Measurements from ENCODE around the gene C10orf71. TPM values are rescaled to one million over a fixed set of nuclear protein-coding genes. Genes with fewer than 3 reads are reported as not detected.

C10orf71 gene
- total RNA-seq, 5 donors from 2014 or later (not counting 1 experiment from before 2014, with no cell fraction given) = not detected

DNA sequence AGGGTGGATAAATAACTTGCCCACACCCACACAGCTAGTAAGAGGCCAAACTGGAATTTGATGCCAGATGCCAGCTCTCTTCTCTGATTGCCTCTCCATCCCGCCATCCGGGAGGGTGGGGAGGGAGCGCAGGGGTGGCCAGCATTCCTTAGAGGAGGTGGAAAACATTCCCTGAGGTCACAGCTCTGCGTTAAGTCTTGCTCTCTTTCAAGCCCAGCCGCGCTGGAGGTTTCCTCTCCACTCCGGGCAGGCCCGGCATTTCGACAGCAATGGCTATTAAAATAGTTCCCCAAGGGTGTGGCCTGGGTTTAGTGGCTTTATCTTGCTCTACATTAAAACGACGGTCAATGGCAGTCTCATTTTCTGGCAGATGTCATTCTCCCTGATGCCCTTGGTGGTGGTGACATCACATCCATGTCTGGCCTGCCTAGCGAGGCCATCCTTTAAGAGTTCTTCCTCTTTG lies 16.1 kb upstream of the C10orf71 start:
- ChIA-PET POLR2A (no interaction called here), CTCF (no interaction called here)
- peaks cover 0 to 2% (median 0%) of the 10 kb centered on the region in 3 donors for H3K4me1 Mint-ChIP-seq
- Histone ChIP-seq H3K4me3 (ENCODE audit: control insufficient read depth in 1 of 2, extremely low read depth in 1 of 2, low read length in 1 of 2) (no peak overlapping the region), H3K4me1 (ENCODE audit: control insufficient read depth in 1 of 2, extremely low read depth in 1 of 2, insufficient read depth in 2 of 2, low read length in 2 of 2) (no peaks in the 10 kb centered on the region), H3K27me3 (replicated peaks in 1 of 2; ENCODE audit: control insufficient read depth in 2 of 2, extremely low read depth in 1 of 2, insufficient read depth in 2 of 2, low read length in 1 of 2) (peaks cover 0 to 15% of the 10 kb centered on the region in 2 experiments), H3K36me3 (ENCODE audit: control insufficient read depth in 2 of 2, extremely low read depth in 1 of 2, insufficient read depth in 1 of 2, low read length in 1 of 2) (no peaks in the 10 kb centered on the region), H3K27ac (ENCODE audit: low read length) (no peak overlapping the region), H3K9me3 (no peaks in the 10 kb centered on the region)
- 70% methylated on average over 3 of the region's 12 CpGs for WGBS (ENCODE audit: insufficient coverage)
- no peak overlapping the region for H3K27ac Mint-ChIP-seq
- no peak for ATAC-seq (replicated peaks in 1 of 4)
- peak in 1 of 35 experiments; percentile 7 for DNase-seq
- H3K36me3 Mint-ChIP-seq = no peaks in the 10 kb centered on the region
- H3K27me3 Mint-ChIP-seq = no peaks in the 10 kb centered on the region
- no peak overlapping the region for H3K4me3 Mint-ChIP-seq
- no peaks in the 10 kb centered on the region for H3K9me3 Mint-ChIP-seq

DNA sequence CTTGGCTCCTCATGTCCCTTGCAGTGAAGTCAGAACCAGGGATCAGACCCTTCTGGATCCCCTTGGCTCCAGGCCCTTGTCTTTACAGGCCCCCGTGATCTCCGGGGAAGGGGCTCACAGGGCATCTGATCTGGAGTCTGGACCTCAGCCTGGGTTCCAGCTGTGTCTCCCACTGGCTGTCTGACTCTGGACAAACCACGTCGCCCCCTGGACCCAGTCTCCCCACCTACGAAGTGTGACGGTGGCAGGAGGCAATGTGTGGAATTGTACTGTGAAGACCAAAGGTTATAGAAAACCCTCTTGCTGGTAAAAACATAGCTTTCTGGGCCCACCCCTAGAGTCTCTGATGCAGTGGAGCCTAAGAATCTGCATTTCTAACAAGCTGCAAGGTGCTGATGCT lies 15.5 kb upstream of the C10orf71 start:
- CTCF ChIA-PET = no interaction called here
- no peak overlapping the region for H3K4me3 Mint-ChIP-seq

DNA sequence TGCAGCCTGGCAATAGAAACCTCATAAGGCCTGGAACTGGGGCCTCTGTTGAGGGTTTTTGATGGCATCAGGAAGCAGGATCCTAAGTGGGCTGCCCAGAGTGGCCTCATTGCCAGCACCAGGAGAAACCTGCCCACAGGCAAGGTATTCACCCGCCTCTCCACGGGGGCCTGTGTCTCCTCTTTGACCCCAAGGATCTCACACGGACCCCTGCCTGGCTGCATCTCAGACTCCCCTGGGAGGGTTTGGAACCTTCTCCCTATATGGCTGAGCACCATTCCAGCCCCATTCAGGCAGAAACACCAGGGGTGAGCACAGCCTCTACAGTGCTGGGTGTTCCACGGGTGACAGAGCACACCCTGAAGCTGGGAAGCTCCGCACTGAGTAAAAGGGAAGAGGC lies 14.6 kb upstream of the C10orf71 start:
- Mint-ChIP-seq H3K27ac (no peak overlapping the region), H3K4me1 (peaks cover 0 to 2% (median 0%) of the 10 kb centered on the region in 3 donors), H3K9me3 (no peaks in the 10 kb centered on the region), H3K4me3 (no peak overlapping the region), H3K36me3 (no peaks in the 10 kb centered on the region), H3K27me3 (no peaks in the 10 kb centered on the region)
- Histone ChIP-seq H3K27ac (ENCODE audit: low read length) (no peak overlapping the region), H3K36me3 (ENCODE audit: control insufficient read depth in 2 of 2, extremely low read depth in 1 of 2, insufficient read depth in 1 of 2, low read length in 1 of 2) (no peaks in the 10 kb centered on the region), H3K9me3 (no peaks in the 10 kb centered on the region), H3K27me3 (replicated peaks in 1 of 2; ENCODE audit: control insufficient read depth in 2 of 2, extremely low read depth in 1 of 2, insufficient read depth in 2 of 2, low read length in 1 of 2) (peaks cover 0 to 16% of the 10 kb centered on the region in 2 experiments), H3K4me3 (ENCODE audit: control insufficient read depth in 1 of 2, extremely low read depth in 1 of 2, low read length in 1 of 2) (no peak overlapping the region), H3K4me1 (ENCODE audit: control insufficient read depth in 1 of 2, extremely low read depth in 1 of 2, insufficient read depth in 2 of 2, low read length in 2 of 2) (no peaks in the 10 kb centered on the region)
- WGBS (ENCODE audit: insufficient coverage) = 91% methylated on average over 2 of the region's 5 CpGs
- ATAC-seq (replicated peaks in 1 of 4) = no peak
- POLR2A ChIA-PET = no interaction called here
- CTCF ChIA-PET = no interaction called here
- DNase-seq = no peak

More for the DNA sequence above, 15.5 kb upstream of the C10orf71 start:
- Histone ChIP-seq H3K4me1 (ENCODE audit: control insufficient read depth in 1 of 2, extremely low read depth in 1 of 2, insufficient read depth in 2 of 2, low read length in 2 of 2) (no peaks in the 10 kb centered on the region), H3K4me3 (ENCODE audit: control insufficient read depth in 1 of 2, extremely low read depth in 1 of 2, low read length in 1 of 2) (no peak overlapping the region), H3K27ac (ENCODE audit: low read length) (no peak overlapping the region), H3K27me3 (replicated peaks in 1 of 2; ENCODE audit: control insufficient read depth in 2 of 2, extremely low read depth in 1 of 2, insufficient read depth in 2 of 2, low read length in 1 of 2) (peaks cover 0 to 17% of the 10 kb centered on the region in 2 experiments), H3K36me3 (ENCODE audit: control insufficient read depth in 2 of 2, extremely low read depth in 1 of 2, insufficient read depth in 1 of 2, low read length in 1 of 2) (no peaks in the 10 kb centered on the region), H3K9me3 (no peaks in the 10 kb centered on the region)
- no peak overlapping the region for H3K27ac Mint-ChIP-seq
- DNase-seq (no peak), ATAC-seq (replicated peaks in 1 of 4) (no peak)
- no peaks in the 10 kb centered on the region for H3K36me3 Mint-ChIP-seq
- H3K9me3 Mint-ChIP-seq = no peaks in the 10 kb centered on the region
- POLR2A ChIA-PET = no interaction called here
- WGBS (ENCODE audit: insufficient coverage) = 70% methylated on average over 2 of the region's 6 CpGs
- H3K27me3 Mint-ChIP-seq = no peaks in the 10 kb centered on the region
- H3K4me1 Mint-ChIP-seq = peaks cover 0 to 2% (median 0%) of the 10 kb centered on the region in 3 donors

DNA sequence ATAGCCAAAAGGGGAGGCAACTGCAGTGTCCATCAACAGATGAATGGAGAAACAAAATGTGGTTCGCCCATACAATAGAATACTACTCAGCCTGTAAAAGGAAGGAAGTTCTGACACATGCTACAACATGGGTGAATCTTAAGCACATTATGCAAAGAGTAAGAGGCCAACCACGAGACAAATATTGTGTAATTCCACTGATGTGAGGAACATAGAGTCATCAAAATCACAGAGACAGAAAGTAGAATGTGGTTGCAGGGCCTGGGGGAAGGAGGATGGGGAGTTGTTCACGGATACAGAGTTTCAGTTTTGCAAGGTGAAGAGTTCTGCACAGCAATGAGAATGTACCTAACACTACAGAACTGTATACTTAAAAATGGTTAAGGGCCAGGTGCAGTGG lies 13.7 kb upstream of the C10orf71 start:
- 33% methylated on average over 1 of the region's 3 CpGs for WGBS (ENCODE audit: insufficient coverage)
- H3K4me1 ChIP-seq (ENCODE audit: control insufficient read depth in 1 of 2, extremely low read depth in 1 of 2, insufficient read depth in 2 of 2, low read length in 2 of 2) = no peaks in the 10 kb centered on the region
- POLR2A ChIA-PET = no interaction called here
- Mint-ChIP-seq H3K36me3 (no peaks in the 10 kb centered on the region), H3K27ac (no peak overlapping the region), H3K4me3 (no peak overlapping the region), H3K27me3 (peaks cover 0 to 1% of the 10 kb centered on the region in 2 donors), H3K4me1 (no peaks in the 10 kb centered on the region), H3K9me3 (no peaks in the 10 kb centered on the region)
- ATAC-seq (replicated peaks in 1 of 4) = no peak
- DNase-seq = no peak
- H3K4me3 ChIP-seq (ENCODE audit: control insufficient read depth in 1 of 2, extremely low read depth in 1 of 2, low read length in 1 of 2) = no peak overlapping the region
- H3K36me3 ChIP-seq (ENCODE audit: control insufficient read depth in 2 of 2, extremely low read depth in 1 of 2, insufficient read depth in 1 of 2, low read length in 1 of 2) = no peaks in the 10 kb centered on the region
- peaks cover 0 to 8% of the 10 kb centered on the region in 2 experiments for H3K27me3 ChIP-seq (replicated peaks in 1 of 2; ENCODE audit: control insufficient read depth in 2 of 2, extremely low read depth in 1 of 2, insufficient read depth in 2 of 2, low read length in 1 of 2)
- CTCF ChIA-PET = no interaction called here
- no peaks in the 10 kb centered on the region for H3K9me3 ChIP-seq
- no peak overlapping the region for H3K27ac ChIP-seq (ENCODE audit: low read length)

DNA sequence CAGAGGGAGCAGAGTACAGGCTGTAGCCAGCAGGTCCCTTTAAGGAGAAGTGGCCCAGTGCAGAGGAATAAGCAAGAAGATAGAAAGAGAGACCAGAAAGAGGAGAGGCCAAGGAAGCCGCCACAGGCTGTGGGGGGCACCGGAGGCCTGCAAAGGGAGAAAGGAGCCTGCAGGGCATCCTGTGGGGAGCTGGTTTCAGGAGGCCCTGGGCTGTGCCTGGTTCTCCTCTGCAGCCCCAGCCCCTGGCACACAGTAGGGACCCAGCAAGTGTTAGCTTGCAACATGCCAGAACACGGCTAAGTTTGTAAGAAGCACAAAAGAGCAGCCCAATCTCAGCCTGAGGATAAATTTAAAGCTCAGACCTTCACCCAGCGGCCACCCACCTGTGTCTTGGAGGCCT lies 12.3 kb upstream of the C10orf71 start:
- H3K36me3 Mint-ChIP-seq = no peaks in the 10 kb centered on the region
- no peaks in the 10 kb centered on the region for H3K36me3 ChIP-seq (ENCODE audit: control insufficient read depth in 2 of 2, extremely low read depth in 1 of 2, insufficient read depth in 1 of 2, low read length in 1 of 2)
- H3K4me3 ChIP-seq (ENCODE audit: control insufficient read depth in 1 of 2, extremely low read depth in 1 of 2, low read length in 1 of 2) = no peak overlapping the region
- H3K27me3 ChIP-seq (replicated peaks in 1 of 2; ENCODE audit: control insufficient read depth in 2 of 2, extremely low read depth in 1 of 2, insufficient read depth in 2 of 2, low read length in 1 of 2) = peaks cover 0 to 6% of the 10 kb centered on the region in 2 experiments
- no peaks in the 10 kb centered on the region for H3K9me3 Mint-ChIP-seq
- DNase-seq = no peak
- peaks cover 0 to 2% of the 10 kb centered on the region in 2 donors for H3K27me3 Mint-ChIP-seq
- no peaks in the 10 kb centered on the region for H3K4me1 ChIP-seq (ENCODE audit: control insufficient read depth in 1 of 2, extremely low read depth in 1 of 2, insufficient read depth in 2 of 2, low read length in 2 of 2)
- H3K9me3 ChIP-seq = no peaks in the 10 kb centered on the region
- no peak overlapping the region for H3K27ac ChIP-seq (ENCODE audit: low read length)
- WGBS (ENCODE audit: insufficient coverage) = 67% methylated on average over 4 of the region's 4 CpGs
- H3K4me1 Mint-ChIP-seq = no peaks in the 10 kb centered on the region
- no peak overlapping the region for H3K27ac Mint-ChIP-seq
- ChIA-PET POLR2A (no interaction called here), CTCF (no interaction called here)
- H3K4me3 Mint-ChIP-seq = no peak overlapping the region
- no peak for ATAC-seq (replicated peaks in 1 of 4)

DNA sequence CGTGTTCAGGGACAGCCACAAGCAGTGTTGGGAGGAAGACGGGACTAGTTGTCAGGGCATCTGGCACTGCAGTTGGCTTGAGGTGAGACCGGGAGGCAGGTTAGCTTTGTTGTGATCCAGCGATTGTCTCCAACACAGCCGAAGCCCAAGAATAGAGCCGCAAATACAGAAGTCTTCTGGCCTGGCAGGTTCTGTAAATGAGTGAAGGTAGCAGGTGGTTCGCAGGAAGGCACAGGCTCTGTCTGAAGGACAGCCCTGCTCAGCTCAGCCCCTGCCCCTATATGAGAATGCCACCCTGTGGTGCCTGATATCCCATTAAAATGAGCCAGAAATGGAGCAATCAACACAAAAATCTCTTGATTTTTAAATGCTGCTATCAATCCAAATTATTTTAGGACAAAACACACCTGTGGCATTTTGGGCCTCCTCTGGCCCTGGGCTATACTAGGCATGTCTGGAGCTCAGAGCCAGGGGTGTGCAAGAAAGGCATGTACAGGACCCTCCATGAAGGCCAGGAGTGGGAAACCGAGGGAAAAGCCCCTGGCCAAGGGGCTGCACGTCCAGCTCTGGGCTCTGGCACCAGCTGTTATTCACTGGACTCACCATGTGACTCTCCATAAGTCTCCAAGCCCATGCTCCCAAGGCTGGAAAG lies 11.2 kb upstream of the C10orf71 start:
- Mint-ChIP-seq H3K4me1 (no peaks in the 10 kb centered on the region), H3K4me3 (no peak overlapping the region), H3K27ac (no peak overlapping the region), H3K27me3 (peaks cover 2 to 6% of the 10 kb centered on the region in 2 donors), H3K9me3 (no peaks in the 10 kb centered on the region), H3K36me3 (no peaks in the 10 kb centered on the region)
- Histone ChIP-seq H3K4me1 (ENCODE audit: control insufficient read depth in 1 of 2, extremely low read depth in 1 of 2, insufficient read depth in 2 of 2, low read length in 2 of 2) (no peaks in the 10 kb centered on the region), H3K4me3 (ENCODE audit: control insufficient read depth in 1 of 2, extremely low read depth in 1 of 2, low read length in 1 of 2) (no peak overlapping the region), H3K9me3 (no peaks in the 10 kb centered on the region), H3K27me3 (replicated peaks in 1 of 2; ENCODE audit: control insufficient read depth in 2 of 2, extremely low read depth in 1 of 2, insufficient read depth in 2 of 2, low read length in 1 of 2) (peaks cover 0 to 6% of the 10 kb centered on the region in 2 experiments), H3K36me3 (ENCODE audit: control insufficient read depth in 2 of 2, extremely low read depth in 1 of 2, insufficient read depth in 1 of 2, low read length in 1 of 2) (no peaks in the 10 kb centered on the region), H3K27ac (ENCODE audit: low read length) (no peak overlapping the region)
- CTCF ChIA-PET = interaction anchor here in 1 of 2 donors (0.6 kb wide), 1 partner anchor 39 kb away, joined by 3 read pairs; no protein-coding TSS in a partner anchor
- POLR2A ChIA-PET = no interaction called here
- ATAC-seq (replicated peaks in 1 of 4) (no peak), DNase-seq (no peak)
- 76% methylated on average over 6 of the region's 9 CpGs for WGBS (ENCODE audit: insufficient coverage)
